A549 (cell line): ENCODE results near the gene C5orf58.

Experiments
- BHLHE40 ChIP-seq: IDR thresholded peaks from 2 replicates; pipeline ENCODE4 v1.6.1; 2012; ENCODE audit warnings: low read depth, low read length, inconsistent platforms
- CTCF ChIP-seq: fragments of >200 bp; sonication (Bioruptor Twin); formaldehyde crosslinking; IDR thresholded peaks from 3 replicates; pipeline ENCODE4 v1.5.1; 2016
- EHMT2 ChIP-seq: fragments of 200-600 bp; sonication (generic); IDR thresholded peaks from 2 replicates; pipeline ENCODE4 v1.6.1; 2016; ENCODE audit warnings: antibody characterized with exemption, low read depth, mild to moderate bottlenecking, moderate library complexity
- JUNB ChIP-seq: fragments of >200 bp; sonication (Bioruptor Twin); formaldehyde crosslinking; IDR thresholded peaks from 2 replicates; pipeline ENCODE4 v1.6.1; 2016
- KDM1A ChIP-seq: fragments of 200-600 bp; sonication (generic); IDR thresholded peaks from 2 replicates; pipeline ENCODE4 v1.6.1; 2016; ENCODE audit warnings: low read depth, mild to moderate bottlenecking
- POLR2A ChIP-seq: IDR thresholded peaks from 2 replicates; pipeline ENCODE4 v1.6.1; 2012; ENCODE audit warnings: mild to moderate bottlenecking, low read length
- SMC3 ChIP-seq: fragments of >200 bp; sonication (Bioruptor Twin); formaldehyde crosslinking; IDR thresholded peaks from 3 replicates; pipeline ENCODE4 v1.6.1; 2018; ENCODE audit warnings: inconsistent platforms
- SREBF2 ChIP-seq: fragments of 450-650 bp; IDR thresholded peaks from 2 replicates; pipeline ENCODE4 v1.6.1; 2014; ENCODE audit warnings: mild to moderate bottlenecking, moderate library complexity
- TF ChIP-seq, protein P1 (sequence below): fragments of 150-350 bp; IDR thresholded peaks from 2 replicates; pipeline ENCODE4 v1.6.1; 2014; ENCODE audit warnings: low read depth, mild to moderate bottlenecking, low read length

- TF ChIP-seq SMC3 (no peak), EHMT2 (no peak), CTCF (no peak), BHLHE40 (no peak), JUNB (no peak), SREBF2 (no peak), KDM1A (no peak), POLR2A (no peak)
- TF ChIP-seq, protein P1, sequence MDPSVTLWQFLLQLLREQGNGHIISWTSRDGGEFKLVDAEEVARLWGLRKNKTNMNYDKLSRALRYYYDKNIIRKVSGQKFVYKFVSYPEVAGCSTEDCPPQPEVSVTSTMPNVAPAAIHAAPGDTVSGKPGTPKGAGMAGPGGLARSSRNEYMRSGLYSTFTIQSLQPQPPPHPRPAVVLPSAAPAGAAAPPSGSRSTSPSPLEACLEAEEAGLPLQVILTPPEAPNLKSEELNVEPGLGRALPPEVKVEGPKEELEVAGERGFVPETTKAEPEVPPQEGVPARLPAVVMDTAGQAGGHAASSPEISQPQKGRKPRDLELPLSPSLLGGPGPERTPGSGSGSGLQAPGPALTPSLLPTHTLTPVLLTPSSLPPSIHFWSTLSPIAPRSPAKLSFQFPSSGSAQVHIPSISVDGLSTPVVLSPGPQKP, result no peak
Measured at GRCh38 chr5:170246126-170246870, 13.5 kb downstream of the C5orf58 start.
